Panc1 (cell line): ENCODE measurements around the gene PLEKHG4. TPM values are rescaled to one million over a fixed set of nuclear protein-coding genes. Genes with fewer than 3 reads are reported as not detected.

Source experiments
- ATAC-seq: fragments of 200-7000 bp; cut with Tn5 transposase; 2 replicates; pipeline ENCODE4 v1.9.1; 2020; ENCODE audit warnings: mild to moderate bottlenecking, moderate library complexity
- BruUV-seq: library from RNA; stranded (reverse); fragments of 400-500 nt; replicated peaks from 2 replicates; lab custom pipeline; 2021; lab: Mats Ljungman, UMichigan
- CTCF ChIA-PET: fragments of 300-600 bp; sonication (Branson Sonifier 250); formaldehyde crosslinking; loops from one replicate; lab custom pipeline; 2022; ENCODE audit warnings: antibody characterized with exemption; lab: Charles Lee
- POLR2A ChIA-PET: fragments of 300-600 bp; sonication (Branson Sonifier 250); formaldehyde crosslinking; loops from one replicate; lab custom pipeline; 2022; ENCODE audit warnings: antibody characterized with exemption; lab: Charles Lee
- DNase-seq: peaks from one replicate; pipeline ENCODE4 v3.0.0-alpha.2; 2010; ENCODE audit warnings: low read depth, low spot score
- H3K27ac ChIP-seq: 2 replicates; pipeline ENCODE4 v1.5.1; 2011; ENCODE audit warnings: mild to moderate bottlenecking, low read length, inconsistent platforms
- H3K27me3 ChIP-seq: fragments of 200-500 bp; sonication (Bioruptor generic); 2 replicates; pipeline ENCODE4 v1.6.0; 2014; ENCODE audit warnings: low read length, inconsistent platforms; ENCODE audit not compliant: control insufficient read depth, insufficient read depth
- H3K36me3 ChIP-seq: fragments of 200-500 bp; sonication (Bioruptor generic); 2 replicates; pipeline ENCODE4 v1.5.1; 2014; ENCODE audit warnings: inconsistent platforms, mild to moderate bottlenecking, low read length, moderate library complexity; ENCODE audit not compliant: control insufficient read depth, insufficient read depth
- H3K4me1 ChIP-seq: 2 replicates; pipeline ENCODE4 v1.5.1; 2011; ENCODE audit warnings: inconsistent platforms, mild to moderate bottlenecking, low read length, moderate library complexity; ENCODE audit not compliant: control insufficient read depth, insufficient read depth
- H3K4me3 ChIP-seq, 2 experiments: 2 replicates each; pipeline ENCODE4 v1.5.1; 2011 to 2012; ENCODE audit warnings: low read depth in 2 of 2, low read length in 2 of 2, mild to moderate bottlenecking in 2 of 2, inconsistent platforms in 1 of 2, moderate library complexity in 1 of 2
- H3K9me3 ChIP-seq: fragments of 200-500 bp; sonication (Bioruptor generic); 2 replicates; pipeline ENCODE4 v1.5.1; 2014; ENCODE audit warnings: low read depth, mild to moderate bottlenecking, inconsistent platforms, low read length, moderate library complexity; ENCODE audit not compliant: control insufficient read depth, insufficient read depth
- POLR2AphosphoS5 ChIP-seq: IDR thresholded peaks from 2 replicates; pipeline ENCODE4 v1.6.1; 2012; ENCODE audit warnings: mild to moderate bottlenecking, low read depth, low read length, moderate library complexity
- SIN3A ChIP-seq: IDR thresholded peaks from 2 replicates; pipeline ENCODE4 v1.6.1; 2012; ENCODE audit warnings: low read depth, mild to moderate bottlenecking, low read length, moderate library complexity, borderline replicate concordance; ENCODE audit not compliant: insufficient read depth
- TCF7L2 ChIP-seq: IDR thresholded peaks from 2 replicates; pipeline ENCODE4 v1.6.1; 2011; ENCODE audit warnings: mild to moderate bottlenecking, low read depth, low read length, inconsistent platforms
- in situ Hi-C: cut with HindIII; loops from 2 replicates; pipeline ENCODE4 v1.10.0; 2016; ENCODE audit warnings: low sequenced_read_pairs, low pct_unique_long_range_greater_than_20kb
- intact Hi-C: fragments of 100-400 bp; cut with micrococcal nuclease; formaldehyde crosslinking; loops from one replicate; pipeline ENCODE4 v1.10.0; 2022; ENCODE audit not compliant: unreplicated experiment
- total RNA-seq: library from RNA; stranded (reverse); gene quantifications from one replicate; pipeline ENCODE4 v1.2.1, GENCODE V29; 2021; ENCODE audit not compliant: unreplicated experiment
- TF ChIP-seq, protein P1 (sequence below): fragments of 450-650 bp; IDR thresholded peaks from 2 replicates; pipeline ENCODE4 v1.5.1; 2017; ENCODE audit warnings: mild to moderate bottlenecking
- TF ChIP-seq, protein P2 (sequence below), 2 experiments: IDR thresholded peaks; 2 replicates each; pipeline ENCODE4 v1.6.1; 2011 to 2012; ENCODE audit warnings: low read depth in 2 of 2, control low read depth in 1 of 2, low read length in 1 of 2, mild to moderate bottlenecking in 1 of 2, moderate library complexity in 1 of 2; ENCODE audit not compliant: insufficient read depth in 1 of 2

PLEKHG4 gene
- total RNA-seq, 1 experiment from 2014 or later, result 6.7 TPM

- H3K4me3 ChIP-seq, result no peak overlapping the region
- DNase-seq (no peak), ATAC-seq (no peak)
- ChIA-PET CTCF (interaction anchor here (0.5 to 0.7 kb wide), 2 partner anchors 66 to 117 kb away, joined by 4 read pairs; no protein-coding TSS in a partner anchor), POLR2A (no interaction called here)
- no peak for TF ChIP-seq TCF7L2
- no peak for TF ChIP-seq SIN3A
- TF ChIP-seq POLR2AphosphoS5, result no peak
- TF ChIP-seq, protein P1, sequence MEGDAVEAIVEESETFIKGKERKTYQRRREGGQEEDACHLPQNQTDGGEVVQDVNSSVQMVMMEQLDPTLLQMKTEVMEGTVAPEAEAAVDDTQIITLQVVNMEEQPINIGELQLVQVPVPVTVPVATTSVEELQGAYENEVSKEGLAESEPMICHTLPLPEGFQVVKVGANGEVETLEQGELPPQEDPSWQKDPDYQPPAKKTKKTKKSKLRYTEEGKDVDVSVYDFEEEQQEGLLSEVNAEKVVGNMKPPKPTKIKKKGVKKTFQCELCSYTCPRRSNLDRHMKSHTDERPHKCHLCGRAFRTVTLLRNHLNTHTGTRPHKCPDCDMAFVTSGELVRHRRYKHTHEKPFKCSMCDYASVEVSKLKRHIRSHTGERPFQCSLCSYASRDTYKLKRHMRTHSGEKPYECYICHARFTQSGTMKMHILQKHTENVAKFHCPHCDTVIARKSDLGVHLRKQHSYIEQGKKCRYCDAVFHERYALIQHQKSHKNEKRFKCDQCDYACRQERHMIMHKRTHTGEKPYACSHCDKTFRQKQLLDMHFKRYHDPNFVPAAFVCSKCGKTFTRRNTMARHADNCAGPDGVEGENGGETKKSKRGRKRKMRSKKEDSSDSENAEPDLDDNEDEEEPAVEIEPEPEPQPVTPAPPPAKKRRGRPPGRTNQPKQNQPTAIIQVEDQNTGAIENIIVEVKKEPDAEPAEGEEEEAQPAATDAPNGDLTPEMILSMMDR, result no peak
- TF ChIP-seq, protein P2, sequence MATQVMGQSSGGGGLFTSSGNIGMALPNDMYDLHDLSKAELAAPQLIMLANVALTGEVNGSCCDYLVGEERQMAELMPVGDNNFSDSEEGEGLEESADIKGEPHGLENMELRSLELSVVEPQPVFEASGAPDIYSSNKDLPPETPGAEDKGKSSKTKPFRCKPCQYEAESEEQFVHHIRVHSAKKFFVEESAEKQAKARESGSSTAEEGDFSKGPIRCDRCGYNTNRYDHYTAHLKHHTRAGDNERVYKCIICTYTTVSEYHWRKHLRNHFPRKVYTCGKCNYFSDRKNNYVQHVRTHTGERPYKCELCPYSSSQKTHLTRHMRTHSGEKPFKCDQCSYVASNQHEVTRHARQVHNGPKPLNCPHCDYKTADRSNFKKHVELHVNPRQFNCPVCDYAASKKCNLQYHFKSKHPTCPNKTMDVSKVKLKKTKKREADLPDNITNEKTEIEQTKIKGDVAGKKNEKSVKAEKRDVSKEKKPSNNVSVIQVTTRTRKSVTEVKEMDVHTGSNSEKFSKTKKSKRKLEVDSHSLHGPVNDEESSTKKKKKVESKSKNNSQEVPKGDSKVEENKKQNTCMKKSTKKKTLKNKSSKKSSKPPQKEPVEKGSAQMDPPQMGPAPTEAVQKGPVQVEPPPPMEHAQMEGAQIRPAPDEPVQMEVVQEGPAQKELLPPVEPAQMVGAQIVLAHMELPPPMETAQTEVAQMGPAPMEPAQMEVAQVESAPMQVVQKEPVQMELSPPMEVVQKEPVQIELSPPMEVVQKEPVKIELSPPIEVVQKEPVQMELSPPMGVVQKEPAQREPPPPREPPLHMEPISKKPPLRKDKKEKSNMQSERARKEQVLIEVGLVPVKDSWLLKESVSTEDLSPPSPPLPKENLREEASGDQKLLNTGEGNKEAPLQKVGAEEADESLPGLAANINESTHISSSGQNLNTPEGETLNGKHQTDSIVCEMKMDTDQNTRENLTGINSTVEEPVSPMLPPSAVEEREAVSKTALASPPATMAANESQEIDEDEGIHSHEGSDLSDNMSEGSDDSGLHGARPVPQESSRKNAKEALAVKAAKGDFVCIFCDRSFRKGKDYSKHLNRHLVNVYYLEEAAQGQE (IDR thresholded peaks at IDR 0.05; ENCODE audit: insufficient read depth in 1 of 2, low read depth in 2 of 2, low read length in 1 of 2), result no peak
- no TSS peak for BruUV-seq
- intact Hi-C loops (no loop called here), in situ Hi-C loops (no loop called here)
- H3K27me3 ChIP-seq, result no peaks in the 10 kb centered on the region
- H3K9me3 ChIP-seq, result no peaks in the 10 kb centered on the region
- no peak overlapping the region for H3K27ac ChIP-seq
- no peaks in the 10 kb centered on the region for H3K36me3 ChIP-seq
- H3K4me1 ChIP-seq, result no peaks in the 10 kb centered on the region
These were observed 50.6 kb downstream of the PLEKHG4 start for GRCh38 chr16:67329901-67330300.

DNA sequence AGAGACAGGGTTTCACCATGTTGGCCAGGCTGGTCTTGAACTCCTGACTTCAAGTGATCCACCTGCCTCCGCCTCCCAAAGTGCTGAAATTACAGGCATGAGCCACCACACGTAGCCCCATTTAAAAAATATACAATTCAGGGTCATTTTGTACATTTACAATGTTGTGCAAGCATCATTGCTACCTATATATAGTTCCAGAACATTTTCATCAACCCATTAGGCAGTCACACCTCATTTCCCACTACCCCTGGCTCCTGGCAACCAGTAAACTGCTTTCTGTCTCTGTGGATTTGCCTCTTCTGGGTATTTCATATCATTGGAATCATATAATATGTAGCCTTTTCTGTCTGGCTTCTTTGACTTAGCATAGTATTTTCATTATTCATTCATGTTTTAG is 54.0 kb downstream of the PLEKHG4 start:
- no peaks in the 10 kb centered on the region for H3K36me3 ChIP-seq

More for the DNA sequence above, 54.0 kb downstream of the PLEKHG4 start:
- no peak for TF ChIP-seq SIN3A
- TF ChIP-seq, protein P1, result no peak
- TF ChIP-seq, protein P2 (IDR thresholded peaks at IDR 0.05; ENCODE audit: insufficient read depth in 1 of 2, low read depth in 2 of 2, low read length in 1 of 2), result no peak
- TF ChIP-seq TCF7L2, result no peak
- TF ChIP-seq POLR2AphosphoS5, result no peak
- BruUV-seq, result no TSS peak
- in situ Hi-C loops, result no loop called here
- CTCF ChIA-PET, result no interaction called here
- no peaks in the 10 kb centered on the region for H3K9me3 ChIP-seq
- DNase-seq (no peak), ATAC-seq (no peak)
- POLR2A ChIA-PET, result no interaction called here
- intact Hi-C loops, result no loop called here
- no peak overlapping the region for H3K27ac ChIP-seq
- H3K4me3 ChIP-seq, result no peak overlapping the region
- H3K4me1 ChIP-seq, result no peaks in the 10 kb centered on the region
- H3K27me3 ChIP-seq, result no peaks in the 10 kb centered on the region
